OCI-LY7 (cell line): ENCODE measurements around the gene CRHR2.

ENCODE experiments used
- CTCF ChIP-seq: fragments of 200-600 bp; sonication (generic); conservative IDR thresholded peaks from 2 replicates; pipeline ENCODE4 v1.5.1; 2014; ENCODE audit warnings: mild to moderate bottlenecking, antibody characterized with exemption, low read length, moderate library complexity, mixed read lengths
- EZH2phosphoT487 ChIP-seq: fragments of 200-600 bp; sonication (generic); IDR thresholded peaks from 2 replicates; pipeline ENCODE4 v1.6.1; 2018; ENCODE audit warnings: low read depth, borderline replicate concordance, mild to moderate bottlenecking, mixed run types, antibody characterized with exemption, low read length, moderate library complexity, mixed read lengths

DNA sequence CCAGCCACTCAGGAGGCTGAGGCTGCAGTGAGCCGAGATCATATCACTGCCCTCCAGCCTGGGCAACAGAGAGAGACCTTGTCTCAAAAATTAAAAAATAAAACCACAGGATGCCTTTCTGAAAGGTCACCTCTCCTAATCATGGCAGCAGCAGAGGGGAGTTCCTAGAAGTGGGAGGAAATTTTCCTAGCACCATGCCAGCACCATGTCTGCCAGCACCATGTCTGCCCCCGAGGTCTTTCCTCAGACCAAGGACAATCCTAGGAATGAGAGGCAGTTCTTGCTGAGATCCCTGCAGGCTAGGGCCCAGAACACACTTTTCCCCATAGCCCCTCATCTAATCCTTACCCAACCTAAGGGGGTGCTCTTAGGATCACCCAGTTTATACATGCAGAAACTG lies 47.4 kb upstream of the CRHR2 start:
- TF ChIP-seq CTCF (no peak), EZH2phosphoT487 (no peak)
